Neural cell (in vitro differentiated cells): ENCODE measurements around the gene MAST4.
A peak's percentile ranks its signal among the peaks of the same experiment; 100 is the strongest.

Source experiments
- EP300 ChIP-seq: fragments of 450-650 bp; conservative IDR thresholded peaks from 2 replicates; pipeline ENCODE4 v1.6.1; 2014; ENCODE audit warnings: antibody characterized with exemption, mild to moderate bottlenecking, moderate library complexity; ENCODE audit not compliant: poor library complexity, severe bottlenecking
- EZH2 ChIP-seq: fragments of 200-600, 300-800 bp; shearing (Covaris generic), sonication (generic); IDR thresholded peaks from 2 replicates; pipeline ENCODE4 v1.6.1; 2014; ENCODE audit warnings: antibody characterized with exemption, low read length, borderline replicate concordance, mild to moderate bottlenecking; ENCODE audit not compliant: insufficient read depth, poor library complexity, severe bottlenecking
- MXI1 ChIP-seq: fragments of 450-650 bp; conservative IDR thresholded peaks from 2 replicates; pipeline ENCODE4 v1.6.1; 2014; ENCODE audit warnings: antibody characterized with exemption, mild to moderate bottlenecking; ENCODE audit not compliant: poor library complexity, severe bottlenecking
- POLR2AphosphoS5 ChIP-seq: IDR thresholded peaks from 2 replicates; pipeline ENCODE4 v1.6.1; 2012
- RAD21 ChIP-seq: fragments of 450-650 bp; conservative IDR thresholded peaks from 2 replicates; pipeline ENCODE4 v1.6.1; 2014; ENCODE audit warnings: antibody characterized with exemption, mild to moderate bottlenecking, moderate library complexity
- SMC3 ChIP-seq: fragments of 450-650 bp; conservative IDR thresholded peaks from 2 replicates; pipeline ENCODE4 v1.6.1; 2014; ENCODE audit warnings: antibody characterized with exemption, mild to moderate bottlenecking, moderate library complexity; ENCODE audit not compliant: poor library complexity
- TAF1 ChIP-seq: IDR thresholded peaks from 2 replicates; pipeline ENCODE4 v1.6.1; 2012; ENCODE audit warnings: low read depth
- TF ChIP-seq, protein P1 (sequence below): fragments of 450-650 bp; IDR thresholded peaks from 2 replicates; pipeline ENCODE4 v1.5.1; 2014; ENCODE audit warnings: antibody characterized with exemption, mild to moderate bottlenecking, moderate library complexity; ENCODE audit not compliant: poor library complexity, severe bottlenecking
- TF ChIP-seq, protein P2 (sequence below): IDR thresholded peaks from 2 replicates; pipeline ENCODE4 v1.6.1; 2012; ENCODE audit warnings: borderline replicate concordance

DNA sequence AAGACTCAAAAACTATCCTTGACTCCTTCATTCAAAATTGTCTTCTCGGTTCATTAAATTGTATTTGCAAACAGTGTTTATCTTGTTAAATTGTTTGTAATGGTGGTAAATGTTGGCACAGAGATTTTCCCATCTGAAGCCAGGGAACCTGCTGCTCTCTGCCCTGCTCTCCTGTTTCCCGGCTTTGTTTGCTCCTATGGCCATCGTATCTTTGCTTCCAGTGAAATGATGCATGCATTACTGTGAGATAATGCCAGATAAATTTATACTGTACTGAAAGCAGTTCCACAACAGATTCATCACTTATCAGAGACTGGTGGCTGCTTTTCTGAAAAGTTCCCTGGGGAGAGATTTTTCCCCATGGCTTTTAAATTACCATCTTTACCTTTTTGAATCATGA is 519.1 kb downstream of the MAST4 start:
- TF ChIP-seq EP300 (no peak), POLR2AphosphoS5 (peak; percentile 48), RAD21 (no peak), TAF1 (no peak), MXI1 (no peak), EZH2 (no peak), SMC3 (no peak)
- TF ChIP-seq, protein P1, sequence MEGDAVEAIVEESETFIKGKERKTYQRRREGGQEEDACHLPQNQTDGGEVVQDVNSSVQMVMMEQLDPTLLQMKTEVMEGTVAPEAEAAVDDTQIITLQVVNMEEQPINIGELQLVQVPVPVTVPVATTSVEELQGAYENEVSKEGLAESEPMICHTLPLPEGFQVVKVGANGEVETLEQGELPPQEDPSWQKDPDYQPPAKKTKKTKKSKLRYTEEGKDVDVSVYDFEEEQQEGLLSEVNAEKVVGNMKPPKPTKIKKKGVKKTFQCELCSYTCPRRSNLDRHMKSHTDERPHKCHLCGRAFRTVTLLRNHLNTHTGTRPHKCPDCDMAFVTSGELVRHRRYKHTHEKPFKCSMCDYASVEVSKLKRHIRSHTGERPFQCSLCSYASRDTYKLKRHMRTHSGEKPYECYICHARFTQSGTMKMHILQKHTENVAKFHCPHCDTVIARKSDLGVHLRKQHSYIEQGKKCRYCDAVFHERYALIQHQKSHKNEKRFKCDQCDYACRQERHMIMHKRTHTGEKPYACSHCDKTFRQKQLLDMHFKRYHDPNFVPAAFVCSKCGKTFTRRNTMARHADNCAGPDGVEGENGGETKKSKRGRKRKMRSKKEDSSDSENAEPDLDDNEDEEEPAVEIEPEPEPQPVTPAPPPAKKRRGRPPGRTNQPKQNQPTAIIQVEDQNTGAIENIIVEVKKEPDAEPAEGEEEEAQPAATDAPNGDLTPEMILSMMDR: no peak
- TF ChIP-seq, protein P2, sequence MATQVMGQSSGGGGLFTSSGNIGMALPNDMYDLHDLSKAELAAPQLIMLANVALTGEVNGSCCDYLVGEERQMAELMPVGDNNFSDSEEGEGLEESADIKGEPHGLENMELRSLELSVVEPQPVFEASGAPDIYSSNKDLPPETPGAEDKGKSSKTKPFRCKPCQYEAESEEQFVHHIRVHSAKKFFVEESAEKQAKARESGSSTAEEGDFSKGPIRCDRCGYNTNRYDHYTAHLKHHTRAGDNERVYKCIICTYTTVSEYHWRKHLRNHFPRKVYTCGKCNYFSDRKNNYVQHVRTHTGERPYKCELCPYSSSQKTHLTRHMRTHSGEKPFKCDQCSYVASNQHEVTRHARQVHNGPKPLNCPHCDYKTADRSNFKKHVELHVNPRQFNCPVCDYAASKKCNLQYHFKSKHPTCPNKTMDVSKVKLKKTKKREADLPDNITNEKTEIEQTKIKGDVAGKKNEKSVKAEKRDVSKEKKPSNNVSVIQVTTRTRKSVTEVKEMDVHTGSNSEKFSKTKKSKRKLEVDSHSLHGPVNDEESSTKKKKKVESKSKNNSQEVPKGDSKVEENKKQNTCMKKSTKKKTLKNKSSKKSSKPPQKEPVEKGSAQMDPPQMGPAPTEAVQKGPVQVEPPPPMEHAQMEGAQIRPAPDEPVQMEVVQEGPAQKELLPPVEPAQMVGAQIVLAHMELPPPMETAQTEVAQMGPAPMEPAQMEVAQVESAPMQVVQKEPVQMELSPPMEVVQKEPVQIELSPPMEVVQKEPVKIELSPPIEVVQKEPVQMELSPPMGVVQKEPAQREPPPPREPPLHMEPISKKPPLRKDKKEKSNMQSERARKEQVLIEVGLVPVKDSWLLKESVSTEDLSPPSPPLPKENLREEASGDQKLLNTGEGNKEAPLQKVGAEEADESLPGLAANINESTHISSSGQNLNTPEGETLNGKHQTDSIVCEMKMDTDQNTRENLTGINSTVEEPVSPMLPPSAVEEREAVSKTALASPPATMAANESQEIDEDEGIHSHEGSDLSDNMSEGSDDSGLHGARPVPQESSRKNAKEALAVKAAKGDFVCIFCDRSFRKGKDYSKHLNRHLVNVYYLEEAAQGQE: no peak
